DND-41 (cell line): Measurements from ENCODE around the gene PLXNC1.

ENCODE experiments used
- ATAC-seq: fragments of 200-7000 bp; cut with Tn5 transposase; 3 replicates; pipeline ENCODE4 v1.9.1; 2021; ENCODE audit warnings: low read depth; ENCODE audit not compliant: insufficient read depth
- DNase-seq: peaks from one replicate; pipeline ENCODE4 v3.0.0-alpha.2; 2020
- H2AFZ ChIP-seq: 2 replicates; pipeline ENCODE4 v1.6.0; 2012; ENCODE audit warnings: low read depth, low read length
- H3K27ac ChIP-seq: 2 replicates; pipeline ENCODE4 v1.5.1; 2012; ENCODE audit warnings: low read length, inconsistent platforms
- H3K27me3 ChIP-seq: fragments of 200-600 bp; sonication (generic); 2 replicates; pipeline ENCODE4 v1.6.0; 2012; ENCODE audit warnings: low read length, mild to moderate bottlenecking, inconsistent platforms; ENCODE audit not compliant: insufficient read depth, poor library complexity
- H3K36me3 ChIP-seq: 2 replicates; pipeline ENCODE4 v1.5.1; 2012; ENCODE audit warnings: low read length, inconsistent platforms; ENCODE audit not compliant: insufficient read depth
- H3K4me1 ChIP-seq: 2 replicates; pipeline ENCODE4 v1.5.1; 2012; ENCODE audit warnings: mild to moderate bottlenecking, low read length; ENCODE audit not compliant: insufficient read depth
- H3K4me2 ChIP-seq: 2 replicates; pipeline ENCODE4 v1.6.0; 2012; ENCODE audit warnings: mild to moderate bottlenecking, moderate library complexity, low read length, inconsistent platforms; ENCODE audit not compliant: insufficient read depth
- H3K4me3 ChIP-seq, 2 experiments: fragments of 200-600 bp in 1 of 2; shearing (Covaris generic) in 1 of 2; 2 replicates each; pipeline ENCODE4 v1.5.1; 2012 to 2016; ENCODE audit warnings: inconsistent platforms in 2 of 2, low read length in 2 of 2, mild to moderate bottlenecking in 2 of 2, low read depth in 1 of 2, moderate library complexity in 1 of 2
- H3K79me2 ChIP-seq: 2 replicates; pipeline ENCODE4 v1.6.0; 2012; ENCODE audit warnings: low read length, inconsistent platforms; ENCODE audit not compliant: insufficient read depth
- H3K9ac ChIP-seq: 2 replicates; pipeline ENCODE4 v1.6.0; 2012; ENCODE audit warnings: low read depth, mild to moderate bottlenecking, inconsistent platforms, low read length, moderate library complexity
- H3K9me3 ChIP-seq: 2 replicates; pipeline ENCODE4 v1.5.1; 2012; ENCODE audit warnings: low read length, moderate library complexity, mild to moderate bottlenecking, inconsistent platforms; ENCODE audit not compliant: insufficient read depth, severe bottlenecking
- H4K20me1 ChIP-seq: 2 replicates; pipeline ENCODE4 v1.6.0; 2012; ENCODE audit warnings: low read length; ENCODE audit not compliant: insufficient read depth
- EZH2 ChIP-seq: IDR thresholded peaks from 3 replicates; pipeline ENCODE4 v1.6.1; 2012; ENCODE audit warnings: borderline replicate concordance, low read depth, mild to moderate bottlenecking, moderate library complexity, low read length, inconsistent platforms; ENCODE audit not compliant: severe bottlenecking
- TF ChIP-seq, protein P1 (sequence below): IDR thresholded peaks from 2 replicates; pipeline ENCODE4 v1.5.1; 2012; ENCODE audit warnings: borderline replicate concordance, low read length, moderate library complexity, mild to moderate bottlenecking; ENCODE audit not compliant: poor library complexity, severe bottlenecking; ENCODE audit errors: extremely low read depth

Gene PLXNC1

DNA sequence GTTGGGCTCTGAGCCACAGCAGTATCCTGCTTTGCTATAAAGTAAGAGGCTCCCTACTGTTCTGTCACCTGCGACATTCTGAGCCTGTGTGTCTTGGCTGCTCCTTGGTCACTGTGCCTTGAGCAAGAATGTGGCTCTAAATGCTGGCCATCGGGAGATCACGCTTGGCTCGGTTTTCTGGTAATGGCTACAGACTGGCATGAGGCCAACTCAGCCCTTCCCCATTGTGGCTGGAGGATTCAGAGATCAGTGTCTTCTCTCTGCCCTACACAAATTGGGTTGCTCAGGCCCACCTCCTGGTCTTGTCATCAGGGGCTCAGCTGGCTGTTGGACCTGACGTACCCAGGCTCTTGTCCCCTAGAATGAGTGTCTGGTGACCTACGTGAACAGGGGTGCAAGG, 94.5 kb downstream of the PLXNC1 start:
- ATAC-seq (no peak), DNase-seq (no peak)
- Histone ChIP-seq H3K9me3 (no peaks in the 10 kb centered on the region), H3K27ac (no peak overlapping the region), H2AFZ (no peak overlapping the region), H3K4me3 (no peak overlapping the region), H3K36me3 (no peaks in the 10 kb centered on the region), H3K9ac (no peak overlapping the region), H4K20me1 (no peaks in the 10 kb centered on the region), H3K4me2 (no peak overlapping the region), H3K27me3 (no peaks in the 10 kb centered on the region), H3K79me2 (no peaks in the 10 kb centered on the region), H3K4me1 (peaks cover 10% of the 10 kb centered on the region)
- TF ChIP-seq EZH2, result no peak
- TF ChIP-seq, protein P1, sequence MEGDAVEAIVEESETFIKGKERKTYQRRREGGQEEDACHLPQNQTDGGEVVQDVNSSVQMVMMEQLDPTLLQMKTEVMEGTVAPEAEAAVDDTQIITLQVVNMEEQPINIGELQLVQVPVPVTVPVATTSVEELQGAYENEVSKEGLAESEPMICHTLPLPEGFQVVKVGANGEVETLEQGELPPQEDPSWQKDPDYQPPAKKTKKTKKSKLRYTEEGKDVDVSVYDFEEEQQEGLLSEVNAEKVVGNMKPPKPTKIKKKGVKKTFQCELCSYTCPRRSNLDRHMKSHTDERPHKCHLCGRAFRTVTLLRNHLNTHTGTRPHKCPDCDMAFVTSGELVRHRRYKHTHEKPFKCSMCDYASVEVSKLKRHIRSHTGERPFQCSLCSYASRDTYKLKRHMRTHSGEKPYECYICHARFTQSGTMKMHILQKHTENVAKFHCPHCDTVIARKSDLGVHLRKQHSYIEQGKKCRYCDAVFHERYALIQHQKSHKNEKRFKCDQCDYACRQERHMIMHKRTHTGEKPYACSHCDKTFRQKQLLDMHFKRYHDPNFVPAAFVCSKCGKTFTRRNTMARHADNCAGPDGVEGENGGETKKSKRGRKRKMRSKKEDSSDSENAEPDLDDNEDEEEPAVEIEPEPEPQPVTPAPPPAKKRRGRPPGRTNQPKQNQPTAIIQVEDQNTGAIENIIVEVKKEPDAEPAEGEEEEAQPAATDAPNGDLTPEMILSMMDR, result no peak

DNA sequence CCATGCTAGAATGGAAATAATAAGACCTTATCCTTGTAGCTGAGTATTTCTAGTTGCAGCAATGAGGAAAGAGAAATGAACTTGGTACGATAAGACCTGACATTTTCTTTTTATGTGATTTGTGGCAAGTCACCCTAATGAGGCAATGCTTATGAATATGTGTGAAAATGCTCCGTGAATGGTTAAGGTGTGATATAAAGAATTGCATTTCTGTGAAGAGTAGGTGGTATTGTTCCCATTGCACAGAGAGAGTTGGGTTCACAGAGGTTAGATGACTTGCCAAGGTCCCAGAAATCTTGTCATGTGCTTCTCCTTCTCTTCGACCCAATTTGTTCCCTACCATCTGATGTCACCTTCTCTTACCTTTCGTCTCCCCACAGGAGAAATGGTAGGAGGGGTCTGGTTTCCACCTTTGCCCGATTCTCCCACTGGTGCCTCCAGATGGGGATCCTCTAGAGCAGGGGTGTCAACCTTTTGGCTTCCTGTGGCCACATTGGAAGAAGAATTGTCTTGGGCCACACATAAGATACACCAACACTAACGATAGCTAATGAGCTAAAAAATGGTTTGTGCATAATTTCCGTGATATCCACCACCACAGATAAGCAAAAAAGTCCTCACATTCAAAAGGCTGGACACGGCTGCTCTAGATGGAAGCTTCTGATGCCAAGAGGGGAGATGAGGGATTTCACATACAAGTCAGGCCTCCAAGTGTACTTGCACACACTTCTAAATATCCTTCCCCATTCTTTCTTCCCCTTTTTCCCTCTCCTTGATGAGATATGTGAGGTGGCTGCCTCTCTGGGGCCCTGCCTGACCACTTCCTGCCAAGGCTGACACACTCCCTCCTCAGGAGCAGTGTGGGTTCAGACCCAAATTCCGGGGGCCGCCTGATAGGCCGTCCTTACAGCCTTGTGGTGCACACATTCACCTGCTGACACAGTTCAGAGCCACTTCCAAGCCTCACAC, 96.1 kb downstream of the PLXNC1 start:
- Histone ChIP-seq H3K36me3 (no peaks in the 10 kb centered on the region), H2AFZ (no peak overlapping the region), H3K4me1 (peaks cover 10% of the 10 kb centered on the region), H3K9me3 (no peaks in the 10 kb centered on the region), H3K4me3 (no peak overlapping the region), H3K9ac (no peak overlapping the region), H3K27me3 (no peaks in the 10 kb centered on the region), H4K20me1 (no peaks in the 10 kb centered on the region), H3K4me2 (no peak overlapping the region), H3K27ac (peak overlapping the region; percentile 24; the same call in 1 of the 2 replicates), H3K79me2 (no peaks in the 10 kb centered on the region)
- peak; percentile 79 for DNase-seq
- no peak for TF ChIP-seq EZH2
- TF ChIP-seq, protein P1, result no peak
- peak; percentile 98 for ATAC-seq

DNA sequence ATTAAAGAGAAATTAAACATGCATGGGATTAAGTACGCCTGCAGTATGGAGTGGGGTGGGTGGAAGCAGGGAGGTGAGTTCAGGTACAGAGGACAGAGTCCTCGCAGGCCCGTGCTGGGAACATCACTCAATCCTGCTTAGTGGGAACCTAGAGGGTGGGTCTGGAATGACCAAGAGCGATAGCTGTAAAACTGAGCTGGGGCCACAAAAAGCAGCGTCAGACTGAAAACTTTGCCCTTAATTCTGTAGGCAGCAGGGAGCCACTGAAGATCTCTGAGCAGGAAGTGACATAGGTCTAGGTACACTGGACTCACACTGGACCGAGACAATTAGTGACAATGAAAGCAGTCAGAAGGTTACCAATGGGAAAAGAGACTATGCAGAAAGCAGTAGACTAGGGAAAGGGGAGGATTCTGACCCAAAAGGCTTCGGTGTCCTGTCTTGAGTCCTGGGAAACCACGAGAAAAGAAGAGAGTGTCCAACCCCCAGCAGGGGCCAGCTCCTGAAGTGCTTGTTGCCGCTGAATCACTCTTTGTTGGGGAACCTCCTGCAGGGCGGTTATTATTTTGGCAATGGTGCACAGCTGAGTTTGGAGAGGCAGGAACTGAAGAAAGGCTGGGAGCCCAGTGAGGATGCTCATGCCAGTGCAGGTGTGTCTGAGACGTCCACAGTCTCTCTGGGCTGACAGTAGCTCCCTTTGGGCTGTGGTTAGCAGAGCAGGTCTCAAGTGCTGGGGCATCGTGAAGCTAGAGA, 97.4 kb downstream of the PLXNC1 start:
- H3K36me3 ChIP-seq, result no peaks in the 10 kb centered on the region
- no peaks in the 10 kb centered on the region for H3K79me2 ChIP-seq
- no peaks in the 10 kb centered on the region for H3K27me3 ChIP-seq
- no peaks in the 10 kb centered on the region for H4K20me1 ChIP-seq
- no peak for DNase-seq
- ATAC-seq, result no peak
- no peak for TF ChIP-seq EZH2
- TF ChIP-seq, protein P1, result no peak
- no peak overlapping the region for H3K27ac ChIP-seq
- no peak overlapping the region for H3K4me2 ChIP-seq
- H3K4me3 ChIP-seq, result no peak overlapping the region
- no peak overlapping the region for H3K9ac ChIP-seq
- peaks cover 10% of the 10 kb centered on the region for H3K4me1 ChIP-seq
- no peaks in the 10 kb centered on the region for H3K9me3 ChIP-seq
- no peak overlapping the region for H2AFZ ChIP-seq
